Adrenal gland (tissue), 12 donors: ENCODE measurements around the gene HTRA3. TPM values are rescaled to one million over a fixed set of nuclear protein-coding genes. Genes with fewer than 3 reads are reported as not detected.

Experiments used
- DNase-seq, 7 donors: peaks; one replicate each; pipeline ENCODE4 v3.0.0-alpha.2; 2019 to 2020
- H3K27ac ChIP-seq, 5 donors: fragments of 200-600 bp; sonication (generic) in 4 of 5; 1 replicate in 3 of 5; 2 replicates in 2 of 5; pipeline versions ENCODE4 v1.5.1 to v1.8.0; 2016 to 2020; ENCODE audit warnings: mild to moderate bottlenecking in 1 of 5
- H3K27me3 ChIP-seq: fragments of 200-600 bp; 2 replicates; pipeline ENCODE4 v1.8.0; 2021
- H3K36me3 ChIP-seq, 2 donors: fragments of 200-600 bp; replicated peaks in 1 of 2; 1 replicate in 1 of 2; 2 replicates in 1 of 2; pipeline versions ENCODE4 v1.5.1 to v1.8.0; 2018 to 2022
- H3K4me1 ChIP-seq, 2 donors: fragments of 200-600 bp; replicated peaks in 1 of 2; 1 replicate in 1 of 2; 2 replicates in 1 of 2; pipeline versions ENCODE4 v1.5.1 to v1.8.0; 2018 to 2021
- H3K4me3 ChIP-seq, 4 donors: fragments of 200-600 bp; sonication (generic) in 3 of 4; one replicate each; pipeline ENCODE4 v1.5.1; 2016 to 2018
- H3K9me3 ChIP-seq, 3 donors: fragments of 200-600 bp; sonication (generic) in 1 of 3; replicated peaks in 1 of 3; 1 replicate in 2 of 3; 2 replicates in 1 of 3; pipeline versions ENCODE4 v1.5.1 to v1.8.0; 2016 to 2021
- POLR2A ChIP-seq, 2 donors: fragments of 450-650 bp; IDR thresholded peaks; one replicate each; pipeline ENCODE4 v1.6.1; 2017; ENCODE audit warnings: antibody characterized with exemption in 2 of 2, mild to moderate bottlenecking in 2 of 2, moderate library complexity in 1 of 2
- WGBS, 4 donors: extraction: QIAGEN DNeasy Blood & Tissue Kit in 2 of 4; methylation state at CpG; one replicate each; pipeline versions ENCODE4 v1.1.5 to v1.1.7; 2013 to 2017; 5-methylcytosine and 5-hydroxymethylcytosine counted together
- intact Hi-C, 2 donors: fragments of 100-400 bp; cut with DNase I; formaldehyde crosslinking; loops; one replicate each; pipeline versions ENCODE4 v1.14.1 to v1.15.0; 2022 to 2023
- polyA plus RNA-seq, 3 donors: library from polyadenylated mRNA; stranded (reverse); fragments of 200-250 nt in 2 of 3; fragments of 350-450 nt in 1 of 3; fragmentation: Illumina TruSeq in 1 of 3; extraction: RNeasy Lipid Tissue Mini Kit (QIAGEN cat#74804) in 1 of 3; gene quantifications; one replicate each; pipeline ENCODE4 v1.2.3, GENCODE V29; 2013 to 2014
- total RNA-seq, 9 donors: library from RNA; depleted of rRNA in 4 of 9; stranded (reverse); fragments of >200 nt in 4 of 9; fragments of 120-200 nt in 1 of 9; fragmentation: NEBNext Ultra II Directional in 1 of 9; extraction: Animal tissue kit (Norgen Biotek cat#: 25700) in 1 of 9; gene quantifications; one replicate each; pipeline versions ENCODE4 v1.1.0 to v1.2.4, GENCODE V29; 2013 to 2023
- TF ChIP-seq, protein P1 (sequence below), 6 experiments: fragments of 450-650 bp in 4 of 6; fragments of 200-600 bp in 2 of 6; sonication (generic) in 1 of 6; IDR thresholded peaks; 1 replicate in 5 of 6; 2 replicates in 1 of 6; pipeline versions ENCODE4 v1.5.1 to v1.8.0; 2016 to 2021; ENCODE audit warnings: antibody characterized with exemption in 6 of 6, mild to moderate bottlenecking in 2 of 6, moderate library complexity in 1 of 6
- donor health status: healthy with polysubstance abuse.
- donor health status: Bipolar disorder and iron deficiency.
- donor health status: DM: yes; HTN: yes; CAD: no.
- donor health status: DM: no; HTN: no; CAD: no.
- donor health status: DM: no; HTN: no; CAD: no.
- donor health status: DM: yes; HTN: yes; CAD: no.

HTRA3 gene
- total and polyA plus RNA-seq, 12 donors: 1.6 to 14.0 (median 4.2) TPM

DNA sequence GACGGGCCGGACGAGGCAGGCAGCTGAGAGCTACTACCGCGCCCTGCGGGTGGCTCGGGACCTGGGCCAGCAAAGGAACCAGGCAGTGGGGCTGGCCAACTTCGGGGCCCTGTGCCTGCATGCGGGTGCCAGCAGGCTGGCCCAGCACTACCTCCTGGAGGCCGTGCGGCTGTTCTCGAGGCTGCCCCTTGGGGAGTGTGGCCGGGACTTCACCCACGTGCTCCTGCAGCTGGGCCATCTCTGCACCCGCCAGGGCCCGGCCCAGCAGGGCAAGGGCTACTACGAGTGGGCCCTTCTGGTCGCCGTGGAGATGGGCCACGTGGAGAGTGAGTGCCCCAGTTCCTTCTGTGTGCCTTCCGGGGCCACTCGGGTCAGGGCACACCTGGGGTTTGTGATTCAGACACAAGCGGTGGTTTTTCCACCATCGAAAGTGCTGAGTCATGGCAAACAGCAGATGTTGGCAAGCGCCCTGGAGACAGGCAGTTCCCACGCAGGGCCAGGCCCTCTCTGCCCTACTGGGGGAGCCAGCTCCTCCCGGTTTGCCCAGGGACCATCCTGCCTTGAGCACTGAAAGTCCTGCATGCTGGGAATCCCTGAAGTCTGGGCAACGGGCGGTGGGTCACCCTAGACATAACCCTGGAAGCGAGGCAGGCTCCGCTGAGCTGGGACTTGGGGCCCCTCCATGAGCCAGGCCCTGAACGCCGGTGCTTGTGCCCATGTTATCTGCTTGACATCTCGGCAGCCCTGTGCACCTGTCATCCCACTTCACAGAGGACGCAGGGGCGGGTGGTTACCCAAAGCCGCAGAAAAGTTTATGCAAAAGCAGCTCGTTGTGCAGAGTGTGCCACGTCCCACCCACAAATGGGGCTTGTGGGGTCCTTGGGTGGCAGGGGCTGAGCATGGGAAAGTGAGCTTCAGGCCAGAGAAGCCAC, 41.0 kb upstream of the HTRA3 start:
- H3K36me3 ChIP-seq: peaks cover 0 to 13% of the 10 kb centered on the region in 2 donors
- TF ChIP-seq, protein P1, sequence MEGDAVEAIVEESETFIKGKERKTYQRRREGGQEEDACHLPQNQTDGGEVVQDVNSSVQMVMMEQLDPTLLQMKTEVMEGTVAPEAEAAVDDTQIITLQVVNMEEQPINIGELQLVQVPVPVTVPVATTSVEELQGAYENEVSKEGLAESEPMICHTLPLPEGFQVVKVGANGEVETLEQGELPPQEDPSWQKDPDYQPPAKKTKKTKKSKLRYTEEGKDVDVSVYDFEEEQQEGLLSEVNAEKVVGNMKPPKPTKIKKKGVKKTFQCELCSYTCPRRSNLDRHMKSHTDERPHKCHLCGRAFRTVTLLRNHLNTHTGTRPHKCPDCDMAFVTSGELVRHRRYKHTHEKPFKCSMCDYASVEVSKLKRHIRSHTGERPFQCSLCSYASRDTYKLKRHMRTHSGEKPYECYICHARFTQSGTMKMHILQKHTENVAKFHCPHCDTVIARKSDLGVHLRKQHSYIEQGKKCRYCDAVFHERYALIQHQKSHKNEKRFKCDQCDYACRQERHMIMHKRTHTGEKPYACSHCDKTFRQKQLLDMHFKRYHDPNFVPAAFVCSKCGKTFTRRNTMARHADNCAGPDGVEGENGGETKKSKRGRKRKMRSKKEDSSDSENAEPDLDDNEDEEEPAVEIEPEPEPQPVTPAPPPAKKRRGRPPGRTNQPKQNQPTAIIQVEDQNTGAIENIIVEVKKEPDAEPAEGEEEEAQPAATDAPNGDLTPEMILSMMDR (IDR thresholded peaks at IDR 0.05): no peak
- TF ChIP-seq POLR2A (IDR thresholded peaks at IDR 0.05): no peak
- intact Hi-C loops: no loop called here
- peak overlapping the region in 2 of 5 donors; percentile 36 to 63 for H3K27ac ChIP-seq
- peaks cover 9 to 19% of the 10 kb centered on the region in 2 donors for H3K4me1 ChIP-seq
- 59 to 67% (median 64%) methylated on average over 9 to 39 of the region's 39 CpGs for whole genome bisulfite sequencing, 4 donors
- DNase-seq: peak; percentile 67 to 88 (median 87)
- H3K9me3 ChIP-seq: no peaks in the 10 kb centered on the region
- H3K27me3 ChIP-seq: no peaks in the 10 kb centered on the region
- H3K4me3 ChIP-seq: no peak overlapping the region

DNA sequence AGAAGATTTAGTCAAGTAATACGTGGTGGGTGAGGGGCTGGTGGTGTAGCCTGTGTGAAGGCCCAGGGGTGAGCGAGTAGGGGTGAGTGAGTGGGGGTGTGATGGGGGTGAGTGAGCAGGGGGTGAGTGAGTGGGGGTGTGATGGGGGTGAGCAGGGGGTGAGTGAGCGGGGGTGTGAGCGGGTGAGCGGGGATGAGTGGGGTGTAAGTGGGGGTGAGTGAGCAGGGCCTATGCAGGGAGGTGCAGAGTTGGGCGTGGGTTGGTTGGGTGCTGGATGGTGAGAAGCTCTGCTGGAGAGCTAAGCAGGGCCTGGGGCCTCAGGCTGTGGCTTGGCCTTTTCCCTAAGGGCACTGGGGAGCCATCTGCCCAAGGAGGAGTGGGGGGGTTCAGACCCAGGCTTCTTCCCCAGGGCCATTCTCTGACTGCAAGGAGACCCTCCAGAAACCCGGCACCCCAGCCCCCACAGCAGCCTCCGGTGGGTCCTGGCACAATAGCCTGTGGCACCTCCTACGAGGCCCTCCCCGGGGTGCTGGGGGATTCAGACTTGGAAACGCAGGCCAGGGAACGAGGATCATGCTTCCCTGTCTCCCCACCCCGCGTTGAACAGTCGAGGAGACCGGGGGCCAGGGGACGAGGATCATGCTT, 40.1 kb upstream of the HTRA3 start:
- 93 to 98% (median 94%) methylated on average over 8 to 17 of the region's 17 CpGs for WGBS, 4 donors
- intact Hi-C loops: no loop called here
- H3K36me3 ChIP-seq: peaks cover 0 to 9% of the 10 kb centered on the region in 2 donors

DNA sequence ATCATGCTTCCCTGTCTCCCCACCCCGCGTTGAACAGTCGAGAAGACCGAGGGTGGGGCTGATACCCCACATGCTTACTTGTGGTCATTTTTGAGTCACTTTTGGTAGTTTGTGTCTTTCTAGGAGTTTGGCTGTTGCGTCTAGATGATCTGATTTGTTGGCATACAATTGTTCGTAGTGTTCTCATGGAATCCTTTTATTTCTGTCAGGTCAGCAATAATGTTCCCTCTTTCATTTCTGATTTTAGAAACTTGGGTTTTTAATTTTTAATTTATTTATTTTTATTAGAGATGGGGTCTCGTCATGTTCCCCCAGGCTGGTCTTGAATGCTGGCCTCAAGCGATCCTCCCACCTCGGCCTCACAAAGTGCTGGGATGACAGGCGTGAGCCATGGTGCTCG, 39.5 kb upstream of the HTRA3 start:
- no peak for DNase-seq
- Histone ChIP-seq H3K4me1 (peaks cover 9 to 19% of the 10 kb centered on the region in 2 donors), H3K27ac (no peak overlapping the region), H3K9me3 (no peaks in the 10 kb centered on the region), H3K4me3 (no peak overlapping the region), H3K27me3 (no peaks in the 10 kb centered on the region), H3K36me3 (peaks cover 0 to 9% of the 10 kb centered on the region in 2 donors)
- intact Hi-C loops: no loop called here
- 91 to 96% (median 94%) methylated on average over 11 of the region's 11 CpGs for WGBS, 4 donors
- TF ChIP-seq POLR2A (IDR thresholded peaks at IDR 0.05): no peak
- TF ChIP-seq, protein P1 (IDR thresholded peaks at IDR 0.05): no peak

More for the DNA sequence above, 40.1 kb upstream of the HTRA3 start:
- no peak overlapping the region for H3K27ac ChIP-seq
- H3K4me1 ChIP-seq: peaks cover 9 to 19% of the 10 kb centered on the region in 2 donors
- H3K9me3 ChIP-seq: no peaks in the 10 kb centered on the region
- no peaks in the 10 kb centered on the region for H3K27me3 ChIP-seq
- no peak overlapping the region for H3K4me3 ChIP-seq
- no peak for TF ChIP-seq POLR2A (IDR thresholded peaks at IDR 0.05)
- TF ChIP-seq, protein P1 (IDR thresholded peaks at IDR 0.05): no peak
- no peak for DNase-seq

DNA sequence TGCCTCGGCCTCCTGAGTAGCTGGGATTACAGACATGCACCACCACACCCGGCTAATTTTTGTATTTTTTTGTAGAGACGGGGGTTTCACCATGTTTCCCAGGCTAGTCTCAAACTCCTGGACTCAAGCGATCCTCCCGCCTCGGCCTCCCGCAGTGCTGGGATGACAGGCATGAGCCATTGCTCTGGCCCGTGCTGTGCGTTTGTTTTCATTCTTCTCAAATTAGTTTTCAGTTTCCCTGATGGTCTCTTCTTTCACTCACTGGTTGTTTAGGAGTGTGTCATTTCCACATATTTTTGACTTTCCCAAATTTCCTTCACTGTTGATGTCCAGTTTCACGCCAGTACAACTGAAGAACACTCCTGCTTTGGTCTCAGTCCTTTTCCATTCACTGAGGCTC, 38.7 kb upstream of the HTRA3 start:
- intact Hi-C loops: no loop called here
- 92 to 96% (median 95%) methylated on average over 10 of the region's 10 CpGs for WGBS, 4 donors
- peaks cover 0 to 17% of the 10 kb centered on the region in 2 donors for H3K36me3 ChIP-seq
- peaks cover 9 to 18% of the 10 kb centered on the region in 2 donors for H3K4me1 ChIP-seq
- no peaks in the 10 kb centered on the region for H3K9me3 ChIP-seq
- no peak for DNase-seq
- no peaks in the 10 kb centered on the region for H3K27me3 ChIP-seq
- TF ChIP-seq, protein P1 (IDR thresholded peaks at IDR 0.05): no peak
- no peak for TF ChIP-seq POLR2A (IDR thresholded peaks at IDR 0.05)
- H3K27ac ChIP-seq: no peak overlapping the region
- H3K4me3 ChIP-seq: no peak overlapping the region
